CD1c-positive myeloid dendritic cell (primary cell): ENCODE measurements around the gene GNAT1.

Experiments used
- DNase-seq: peaks from one replicate; pipeline ENCODE4 v3.0.0-alpha.2; 2016; ENCODE audit errors: extremely low spot score

Gene GNAT1

GRCh38 chr3:50163572-50164455 is 27.6 kb upstream of the GNAT1 start:
- DNase-seq: no peak

GRCh38 chr3:50164481-50164880 is 26.9 kb upstream of the GNAT1 start:
- DNase-seq: no peak

DNA sequence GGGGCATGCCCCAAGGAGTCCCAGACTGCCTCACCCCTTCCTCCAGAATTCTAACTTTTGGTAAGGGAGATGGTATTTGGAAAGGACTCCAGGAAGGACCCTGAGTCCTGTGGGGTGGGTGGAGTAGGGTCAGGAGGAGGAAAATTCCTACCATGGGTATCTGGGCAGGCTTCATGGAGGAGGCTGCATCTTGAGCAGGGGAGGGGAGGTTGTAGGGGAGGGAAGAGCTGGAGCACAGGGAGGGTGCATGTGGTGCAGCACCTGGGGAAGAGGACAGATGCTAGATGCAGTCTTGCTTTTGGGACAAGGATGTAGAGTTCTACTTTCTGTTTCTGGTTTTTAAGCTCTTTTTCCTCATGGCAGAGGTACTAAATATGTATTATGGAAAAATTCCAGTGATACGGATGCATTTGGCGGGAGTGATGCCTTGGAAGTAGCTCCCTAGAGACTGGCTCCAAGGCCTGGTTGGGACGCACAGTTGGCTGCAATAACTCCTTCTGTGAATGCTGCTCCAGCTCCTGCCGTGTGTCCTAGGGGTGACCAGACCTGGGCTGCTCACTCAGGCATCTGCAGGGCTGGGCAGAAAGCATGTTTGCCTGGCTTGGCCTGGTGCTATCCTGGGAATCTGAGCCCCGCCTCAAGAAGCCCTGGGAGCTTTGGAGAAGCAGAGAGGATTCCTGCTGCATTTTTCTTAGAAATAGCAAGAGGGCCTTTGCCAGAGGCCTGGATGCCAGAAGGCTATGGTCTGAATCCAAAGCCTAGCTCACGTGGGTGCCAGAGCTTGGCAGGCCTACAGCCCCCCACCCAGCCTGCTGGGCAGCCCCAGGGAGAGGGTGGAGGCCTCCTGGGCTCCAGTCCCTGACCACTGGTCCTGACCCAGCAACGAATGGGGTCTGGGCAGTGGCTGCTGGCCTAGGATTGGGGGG is 26.2 kb upstream of the GNAT1 start:
- DNase-seq: no peak

DNA sequence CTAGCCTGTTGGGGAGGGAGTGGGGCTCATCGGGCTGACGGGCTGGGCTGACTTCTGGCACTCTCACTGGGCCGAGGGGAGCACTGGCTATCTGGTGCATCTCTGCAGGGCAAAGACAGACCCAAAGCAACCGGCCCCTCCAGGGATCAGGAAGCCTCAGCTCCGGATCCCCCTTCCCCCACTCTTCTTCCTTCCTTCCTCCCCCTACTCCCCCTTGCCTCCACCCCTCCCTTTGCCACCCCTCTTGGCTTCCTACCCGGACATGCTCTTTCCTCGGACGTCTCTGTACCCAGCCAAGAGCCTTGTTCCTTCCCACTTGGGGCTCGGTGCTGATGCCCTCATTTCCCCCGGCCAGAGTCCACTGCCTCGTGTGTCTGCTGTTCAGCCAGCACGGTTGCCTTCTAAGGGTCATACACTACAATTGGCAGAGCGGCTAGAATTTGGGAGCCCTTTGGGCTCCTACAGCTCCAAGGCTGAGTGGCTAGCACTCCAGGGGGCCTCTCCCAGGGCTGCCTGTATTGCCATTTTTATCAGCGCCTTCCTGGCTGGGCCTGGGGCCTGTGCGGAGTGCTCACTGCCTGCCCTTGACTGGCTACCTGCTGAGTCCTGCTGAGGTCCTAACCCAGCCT is 25.4 kb upstream of the GNAT1 start:
- no peak for DNase-seq

DNA sequence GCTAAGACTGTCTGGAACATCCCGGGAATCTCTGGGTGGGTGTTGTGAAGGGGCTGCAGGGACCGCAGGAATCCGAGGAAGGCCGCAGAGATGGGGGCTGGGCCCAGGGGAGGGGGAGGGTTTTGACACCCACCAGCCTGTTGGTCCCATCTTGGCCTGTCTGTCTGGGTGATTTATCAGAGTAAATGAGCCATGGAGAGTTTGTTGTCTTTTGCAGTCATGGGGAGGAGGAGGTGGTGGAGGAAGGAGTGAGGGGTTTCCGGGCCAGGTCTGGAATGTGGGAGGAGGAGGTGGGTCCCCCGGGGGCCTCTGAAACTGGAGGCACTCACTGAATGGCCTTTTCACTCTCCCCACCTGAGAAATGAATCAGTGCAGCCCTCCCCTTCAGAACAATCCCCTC is 24.8 kb upstream of the GNAT1 start:
- no peak for DNase-seq

GRCh38 chr3:50167069-50167840 is 24.2 kb upstream of the GNAT1 start:
- no peak for DNase-seq

- no peak for DNase-seq
Measured at GRCh38 chr3:50167841-50168209, 23.6 kb upstream of the GNAT1 start.

GRCh38 chr3:50168388-50168787 is 23.0 kb upstream of the GNAT1 start:
- no peak for DNase-seq

GRCh38 chr3:50168791-50169190 is 22.6 kb upstream of the GNAT1 start:
- no peak for DNase-seq

GRCh38 chr3:50169232-50169832 is 22.1 kb upstream of the GNAT1 start:
- DNase-seq: no peak

DNA sequence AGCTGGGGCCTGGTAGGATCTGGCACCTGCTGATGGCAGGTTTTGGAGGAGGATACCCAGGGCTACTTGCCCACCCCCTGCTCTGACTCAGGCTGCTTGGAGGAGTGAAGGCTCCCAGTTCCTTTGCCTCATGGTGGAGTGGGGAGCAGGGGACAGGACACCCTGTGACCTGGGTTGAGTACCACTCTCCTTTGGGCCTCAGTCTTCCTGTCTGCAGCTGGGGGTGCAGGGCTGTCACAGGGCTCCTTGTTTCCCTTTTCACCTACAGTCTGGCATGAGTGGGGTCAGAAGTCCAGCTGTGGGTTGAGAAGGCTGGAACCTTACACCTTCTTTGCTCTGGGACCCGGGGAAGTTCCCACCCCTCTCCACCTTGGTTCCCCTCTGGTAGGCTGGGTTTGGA is 21.6 kb upstream of the GNAT1 start:
- DNase-seq: no peak

DNA sequence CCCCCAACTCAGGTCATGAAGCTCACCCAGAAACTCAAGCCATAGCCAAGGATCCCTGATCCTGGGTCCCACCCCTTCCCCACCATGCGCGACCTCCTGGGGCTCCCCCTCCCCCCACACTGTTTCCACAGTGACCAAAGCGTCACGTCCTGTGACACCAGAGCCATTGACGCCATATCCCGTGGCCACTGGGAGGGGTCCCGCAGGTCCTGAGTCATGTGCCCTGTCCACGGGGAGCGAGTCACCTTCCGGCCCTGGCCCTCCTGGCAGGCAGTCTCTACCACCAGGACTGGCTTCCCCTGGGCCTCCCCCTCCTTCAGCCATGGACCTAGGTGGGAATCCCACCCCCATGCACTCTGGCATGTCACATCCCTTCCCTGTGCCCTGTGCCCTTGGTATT is 20.7 kb upstream of the GNAT1 start:
- peak; percentile 34 for DNase-seq

DNA sequence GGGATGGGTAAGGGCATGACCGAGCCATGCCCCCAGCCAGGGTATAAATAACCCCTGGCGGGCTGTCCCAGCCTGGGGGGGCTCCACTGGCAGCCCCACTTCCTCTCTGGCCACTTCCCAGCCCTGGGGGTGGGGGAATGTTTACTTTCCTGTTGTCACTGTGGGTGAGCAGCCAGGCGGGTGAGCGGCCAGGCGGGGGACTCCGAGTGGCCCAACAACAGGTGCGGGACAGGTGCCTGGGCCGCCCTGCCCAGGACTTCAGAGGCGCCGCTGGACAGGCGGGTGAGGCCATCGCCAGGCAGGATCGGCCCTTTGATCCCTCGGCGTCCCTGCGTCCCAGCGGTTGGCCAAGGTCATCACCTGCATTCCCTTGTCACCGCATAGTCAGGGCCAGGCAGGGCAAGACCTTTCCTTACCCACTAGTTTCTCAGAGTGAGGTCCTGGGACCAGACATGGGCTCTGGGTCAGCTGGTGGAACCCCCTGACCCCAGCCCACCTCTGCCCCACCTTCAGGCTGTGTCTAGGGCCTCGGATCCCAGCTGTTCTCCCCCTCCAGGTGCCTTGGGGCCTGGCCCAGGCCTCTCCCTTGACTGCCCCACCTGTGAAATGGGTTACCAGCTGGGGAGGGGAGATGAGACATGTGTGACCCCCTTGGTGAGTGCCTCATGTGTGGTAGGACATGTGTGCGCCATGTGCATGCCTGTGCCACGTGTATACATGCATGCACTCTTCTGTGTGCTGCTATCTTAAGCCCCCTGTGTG is 19.7 kb upstream of the GNAT1 start:
- no peak for DNase-seq

GRCh38 chr3:50172626-50173220 is 18.7 kb upstream of the GNAT1 start:
- no peak for DNase-seq

DNA sequence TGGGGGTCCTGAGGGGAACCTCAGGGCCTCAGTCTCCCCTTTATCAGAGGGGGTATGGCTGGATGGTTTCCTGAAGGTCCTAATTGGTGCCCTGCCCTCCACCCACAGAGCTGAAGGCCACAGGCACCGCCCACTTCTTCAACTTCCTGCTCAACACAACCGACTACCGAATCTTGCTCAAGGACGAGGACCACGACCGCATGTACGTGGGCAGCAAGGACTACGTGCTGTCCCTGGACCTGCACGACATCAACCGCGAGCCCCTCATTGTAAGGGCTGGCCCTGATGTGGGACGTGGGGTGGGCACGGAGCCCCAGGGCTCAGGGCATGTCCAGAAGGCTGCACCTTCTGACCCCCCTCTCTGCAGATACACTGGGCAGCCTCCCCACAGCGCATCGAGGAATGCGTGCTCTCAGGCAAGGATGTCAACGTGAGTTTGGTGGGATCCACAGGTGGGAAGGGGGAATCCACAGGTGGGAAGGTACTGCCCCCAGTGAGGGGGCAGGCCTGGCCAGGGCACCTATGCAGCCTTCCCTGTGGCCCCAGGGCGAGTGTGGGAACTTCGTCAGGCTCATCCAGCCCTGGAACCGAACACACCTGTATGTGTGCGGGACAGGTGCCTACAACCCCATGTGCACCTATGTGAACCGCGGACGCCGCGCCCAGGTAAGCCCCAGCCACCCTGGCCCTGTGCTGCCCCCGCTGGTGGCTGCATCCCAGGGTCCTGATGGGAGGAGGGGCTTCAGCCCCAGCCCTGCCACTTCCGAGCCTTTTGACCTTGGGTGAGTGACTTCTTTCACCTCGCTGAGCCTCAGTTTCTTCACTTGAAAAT is 17.5 kb upstream of the GNAT1 start:
- peak; percentile 66 for DNase-seq

GRCh38 chr3:50174517-50174895 is 16.9 kb upstream of the GNAT1 start:
- DNase-seq: no peak

- no peak for DNase-seq
Measured at GRCh38 chr3:50174947-50175524, 16.4 kb upstream of the GNAT1 start.

- no peak for DNase-seq
Measured at GRCh38 chr3:50177346-50177745, 14.1 kb upstream of the GNAT1 start.

DNA sequence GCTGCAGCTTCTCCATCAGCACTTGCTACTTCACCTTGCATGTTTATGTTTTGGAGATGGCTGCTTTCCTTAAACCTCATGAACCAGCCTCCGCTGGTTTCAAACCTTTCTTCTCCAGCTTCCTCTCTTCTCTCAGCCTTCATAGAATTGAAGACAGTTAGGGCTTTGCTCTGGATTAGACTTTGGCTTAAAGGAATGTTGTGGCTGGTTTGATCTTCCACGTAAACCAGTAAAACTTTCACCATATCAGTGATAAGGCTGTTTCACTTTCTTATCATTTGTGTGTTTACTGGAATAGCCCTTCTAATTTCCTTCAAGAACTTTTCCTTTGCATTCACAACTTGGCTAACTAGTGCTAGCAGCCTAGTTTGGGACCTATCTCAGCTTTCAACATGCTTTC is 11.7 kb upstream of the GNAT1 start:
- no peak for DNase-seq
